Left renal cortex interstitium (tissue), 4 donors: ENCODE results near the gene NT5C3A. TPM values are rescaled to one million over a fixed set of nuclear protein-coding genes. Genes with fewer than 3 reads are reported as not detected.

Source experiments
- DNase-seq, 4 donors: peaks; one replicate each; pipeline ENCODE4 v3.0.0-alpha.2; 2013; ENCODE audit warnings: low read depth in 4 of 4, low spot score in 2 of 4, missing footprints in 1 of 4
- polyA plus RNA-seq, 4 donors: library from polyadenylated mRNA; unstranded; fragments of 120-200 nt; gene quantifications; one replicate each; pipeline ENCODE4 v1.2.1, GENCODE V29; 2013; ENCODE audit not compliant: insufficient read length in 4 of 4

NT5C3A gene
- polyA plus RNA-seq, 4 donors, result 31.6 to 45.3 (median 35.1) TPM

DNA sequence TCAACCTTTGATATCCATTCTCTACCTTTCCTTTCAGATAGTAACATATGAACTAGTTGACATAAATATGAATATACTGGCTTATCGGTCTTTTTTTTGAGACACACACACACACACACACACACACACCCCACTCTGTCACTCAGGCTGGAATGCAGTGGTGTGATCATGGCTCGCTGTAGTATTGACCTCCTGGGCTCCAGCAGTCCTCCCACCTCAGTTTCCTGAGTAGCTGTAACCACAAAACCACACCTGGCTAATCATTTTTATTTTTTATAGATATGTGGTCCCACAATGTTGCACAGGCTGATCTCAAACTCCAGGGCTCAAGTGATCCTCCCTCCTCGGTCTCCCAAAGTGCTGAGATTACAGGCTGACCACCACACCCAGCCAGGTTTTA is 14.2 kb upstream of the NT5C3A start:
- DNase-seq, result no peak

DNA sequence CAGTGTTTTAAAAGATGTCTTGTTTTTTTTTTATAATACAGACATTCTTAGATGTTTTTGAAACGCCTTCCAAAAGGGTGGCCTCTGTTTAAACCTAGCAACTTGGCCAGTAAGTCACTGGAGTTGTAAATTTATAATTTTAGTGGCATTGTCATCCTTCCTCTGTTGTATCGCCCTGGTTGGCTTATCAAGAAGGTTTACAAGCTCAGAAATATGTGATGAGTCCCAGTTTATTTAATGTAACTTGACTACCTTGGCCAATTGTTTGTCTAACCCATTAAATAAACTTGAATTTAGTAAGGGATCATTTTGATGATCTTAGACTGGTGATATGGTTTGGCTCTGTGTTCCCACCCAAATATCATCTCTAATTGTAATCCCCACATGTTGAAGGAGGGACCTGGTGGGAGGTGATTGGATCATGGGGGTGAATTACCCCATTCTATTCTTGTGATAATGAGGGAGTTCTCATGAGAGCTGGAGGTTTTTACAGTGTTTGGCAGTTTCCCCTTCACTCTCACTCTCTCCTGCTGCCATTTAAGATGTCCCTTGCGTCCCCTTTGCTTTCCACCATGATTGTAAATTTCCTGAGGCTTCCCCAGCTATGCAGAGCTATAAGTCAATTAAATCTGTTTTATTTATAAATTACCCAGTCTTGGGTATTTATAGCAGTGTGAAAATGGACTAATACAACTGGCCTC is 13.4 kb upstream of the NT5C3A start:
- no peak for DNase-seq

DNA sequence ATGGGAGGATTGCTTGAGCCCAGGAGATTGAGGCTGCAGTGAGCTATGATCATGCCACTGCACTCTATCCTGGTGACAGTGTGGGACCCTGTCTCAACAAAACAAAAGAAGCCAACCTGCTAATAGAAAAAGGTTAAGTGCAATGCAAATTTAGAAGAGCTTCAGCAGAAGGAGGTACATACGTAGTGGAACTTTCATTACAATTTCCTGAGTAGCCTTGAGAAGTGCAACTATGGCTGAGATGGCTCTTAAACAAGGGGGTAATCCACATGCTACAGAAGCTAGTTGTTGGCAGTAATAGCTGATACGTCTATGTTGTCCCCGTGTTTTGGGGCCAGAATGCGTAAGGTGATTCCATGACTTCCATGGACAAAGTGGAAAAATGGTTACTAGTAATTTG is 10.7 kb upstream of the NT5C3A start:
- DNase-seq, result no peak

DNA sequence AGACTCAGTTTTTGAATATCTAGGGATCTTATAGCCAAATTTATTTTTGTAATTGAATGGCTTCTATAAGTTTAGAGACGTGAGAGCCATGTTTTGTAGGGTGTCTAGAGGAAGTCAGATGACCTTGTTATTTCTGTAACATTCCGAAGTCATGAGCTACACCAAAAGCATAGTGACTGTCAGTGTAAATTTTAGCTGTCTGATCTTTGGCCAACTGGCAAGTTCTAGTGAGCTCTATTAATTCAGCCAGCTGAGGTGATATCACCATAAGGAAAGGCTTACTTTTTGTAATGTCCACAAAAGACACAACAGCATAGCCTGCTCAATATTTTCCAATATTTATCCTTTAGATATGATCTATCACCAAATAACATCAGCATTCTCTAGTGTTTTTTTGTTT is 9.9 kb upstream of the NT5C3A start:
- peak in 1 of 4 donors; percentile 46 for DNase-seq

DNA sequence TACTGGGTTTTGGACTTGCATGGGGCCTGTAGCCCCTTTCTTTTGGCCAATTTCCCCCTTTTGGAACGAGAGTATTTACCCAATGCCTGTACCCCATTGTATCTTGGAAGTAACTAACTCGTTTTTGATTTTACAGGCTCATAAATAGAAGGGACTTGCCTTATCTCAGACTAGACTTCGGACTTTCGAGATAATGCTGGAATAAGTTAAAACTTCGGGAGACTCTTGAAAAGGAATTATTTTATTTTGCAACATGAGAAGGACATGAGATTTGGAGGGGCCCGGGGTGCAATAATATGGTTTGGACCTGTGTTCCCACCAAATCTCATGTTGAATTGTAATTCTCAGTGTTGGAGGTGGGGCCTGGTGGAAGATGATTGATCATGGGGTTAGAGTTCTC is 8.3 kb upstream of the NT5C3A start:
- no peak for DNase-seq

DNA sequence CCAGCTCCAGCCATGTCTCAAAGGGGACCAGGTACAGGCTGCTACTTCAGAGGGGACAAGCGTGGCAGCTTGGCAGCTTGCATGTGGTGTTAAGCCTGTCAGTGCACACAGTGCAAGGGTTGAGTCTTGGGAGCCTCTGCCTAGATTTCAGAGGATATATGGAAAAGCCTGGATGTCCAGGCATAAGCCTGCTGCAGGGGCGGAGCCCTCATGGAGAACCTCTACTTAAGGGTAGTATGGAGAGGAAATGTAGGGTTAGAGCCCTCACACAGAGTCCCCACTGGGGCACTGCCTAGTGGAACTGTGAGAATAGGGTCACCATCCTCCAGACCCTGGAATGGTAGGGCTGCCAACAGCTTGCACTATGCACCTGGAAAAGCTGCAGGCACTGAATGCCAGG is 7.7 kb upstream of the NT5C3A start:
- DNase-seq, result no peak

DNA sequence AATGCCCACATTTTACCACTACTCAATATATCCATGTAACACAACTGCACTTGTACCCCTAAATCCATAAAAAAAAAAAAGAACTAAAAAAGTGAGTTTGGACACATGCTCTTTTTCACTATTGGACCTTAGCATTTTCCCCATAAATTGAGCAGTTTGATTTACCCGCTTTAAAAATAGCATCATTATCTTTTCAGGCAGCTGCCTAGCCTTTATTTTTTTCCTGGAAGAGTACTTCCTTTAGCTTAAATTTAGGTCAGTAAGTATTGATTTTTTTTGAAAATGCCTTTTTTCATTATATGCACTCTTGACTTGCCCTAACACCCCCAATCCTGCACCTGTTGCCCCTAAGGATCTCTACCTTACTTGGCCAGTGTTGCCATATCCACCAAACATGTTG is 5.3 kb upstream of the NT5C3A start:
- DNase-seq, result no peak

DNA sequence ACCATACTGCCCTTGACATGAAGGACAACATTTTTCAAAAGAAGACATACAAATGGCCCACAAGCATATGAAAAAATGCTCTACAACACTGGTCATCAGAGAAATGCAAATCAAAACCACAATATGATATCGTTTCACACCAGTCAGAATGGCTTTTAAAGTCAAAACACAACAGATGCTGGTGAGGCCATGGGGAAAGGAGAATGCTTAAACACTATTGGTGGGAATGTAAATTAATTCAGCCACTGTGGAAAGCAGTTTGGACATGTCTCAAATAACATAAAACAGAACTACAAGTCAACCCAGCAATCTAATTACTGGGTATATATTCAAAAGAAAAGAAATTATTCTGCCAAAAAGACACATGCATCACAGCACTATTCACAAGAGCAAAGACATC is 4.2 kb upstream of the NT5C3A start:
- no peak for DNase-seq

DNA sequence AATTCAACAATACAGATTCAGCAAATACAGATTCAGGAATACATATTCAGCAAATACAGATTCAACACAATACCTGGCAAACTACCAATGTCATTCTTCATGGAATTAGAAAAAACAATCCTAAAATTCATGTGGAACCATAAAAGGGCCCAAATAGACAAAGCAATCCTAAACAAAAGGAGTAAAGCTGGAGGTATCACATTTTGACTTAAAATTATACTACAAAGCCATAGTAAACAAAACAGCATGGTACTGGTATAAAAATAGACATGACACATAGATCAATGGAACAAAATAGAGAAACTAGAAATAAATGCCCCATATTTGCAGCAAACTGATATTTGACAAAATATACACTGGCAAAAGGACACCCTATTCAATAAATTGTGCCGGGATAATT is 3.4 kb upstream of the NT5C3A start:
- no peak for DNase-seq

DNA sequence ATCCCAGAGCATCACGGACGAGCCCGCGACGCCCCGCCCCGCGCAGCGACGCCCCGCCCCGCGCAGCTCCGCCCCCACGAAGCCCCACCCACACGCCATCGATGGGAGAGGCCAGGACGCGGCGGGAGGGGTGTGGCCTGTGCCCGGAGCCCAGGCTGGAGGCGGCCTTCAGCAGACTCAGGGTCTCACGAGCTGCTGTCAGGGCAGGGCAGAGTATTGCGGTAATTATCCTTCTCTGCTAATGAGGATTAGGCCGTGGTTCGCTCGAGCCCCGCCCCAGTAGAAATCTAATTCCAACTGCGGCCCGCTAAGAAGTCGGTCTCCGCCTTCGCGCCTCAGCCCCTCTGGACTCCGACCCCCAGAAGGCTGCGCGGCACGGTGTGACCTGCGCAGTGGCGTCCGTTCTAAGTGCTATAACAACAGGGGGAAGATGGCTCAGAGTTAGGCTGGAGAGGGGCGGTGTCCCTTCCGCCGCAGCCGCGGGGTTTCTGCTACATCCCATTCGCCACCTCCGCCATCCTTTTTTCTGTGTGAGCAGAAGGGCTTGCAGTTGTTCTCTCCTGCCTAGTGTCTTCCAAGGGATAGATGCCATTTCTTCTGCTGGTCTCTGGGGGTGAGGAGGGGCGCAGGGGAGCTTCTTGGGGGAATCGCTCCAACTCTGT is 337 bp upstream of the NT5C3A start:
- peak; percentile 88 to 97 (median 92) for DNase-seq

DNA sequence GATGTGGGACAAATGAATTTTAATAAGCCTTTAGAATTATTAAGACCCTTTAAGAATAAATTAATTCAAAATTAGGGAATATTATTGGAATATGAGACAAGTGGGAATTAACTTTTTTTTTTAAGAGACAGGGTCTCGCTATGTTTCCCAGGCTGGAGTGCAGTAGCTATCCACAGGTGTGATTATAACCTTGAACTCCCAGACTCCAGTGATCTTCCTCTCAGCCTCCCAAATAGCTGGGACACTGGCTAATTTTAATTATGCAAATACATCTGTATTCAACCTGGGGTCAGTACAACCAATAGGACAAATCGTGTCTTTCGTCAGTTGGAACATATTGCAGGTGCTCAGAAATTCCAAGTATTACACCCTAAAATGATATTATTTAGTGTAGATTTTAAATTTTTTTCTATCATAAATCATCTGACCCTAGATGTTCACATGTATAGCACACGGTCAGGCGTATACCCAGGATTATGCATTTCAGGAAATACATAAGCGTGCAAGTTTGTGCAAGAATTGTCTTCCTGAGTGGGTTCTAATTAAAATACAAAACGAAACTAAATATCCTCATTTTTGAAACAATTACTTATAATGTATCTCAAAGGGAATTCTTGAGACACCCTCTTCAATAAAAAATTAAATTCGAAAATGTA is 1.2 kb downstream of the NT5C3A start:
- no peak for DNase-seq

DNA sequence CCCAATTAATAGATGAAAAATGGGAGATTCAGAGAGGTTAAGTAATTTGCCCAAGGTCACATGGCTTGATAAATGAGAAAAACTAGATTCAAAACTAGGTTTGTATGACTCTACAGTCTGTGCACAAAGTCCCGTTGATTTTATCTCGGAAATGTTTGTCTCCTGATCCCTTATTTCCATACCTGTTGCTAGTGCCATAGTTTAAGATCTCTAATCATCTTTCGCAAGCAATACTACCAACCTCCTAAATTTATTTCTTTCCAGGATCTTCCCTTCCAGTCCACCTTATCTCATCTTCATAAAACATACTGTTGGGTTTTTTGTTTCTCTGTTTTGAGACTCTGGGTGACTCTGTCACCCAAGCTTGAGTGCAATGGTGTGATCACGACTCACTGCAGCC is 2.9 kb downstream of the NT5C3A start:
- no peak for DNase-seq

DNA sequence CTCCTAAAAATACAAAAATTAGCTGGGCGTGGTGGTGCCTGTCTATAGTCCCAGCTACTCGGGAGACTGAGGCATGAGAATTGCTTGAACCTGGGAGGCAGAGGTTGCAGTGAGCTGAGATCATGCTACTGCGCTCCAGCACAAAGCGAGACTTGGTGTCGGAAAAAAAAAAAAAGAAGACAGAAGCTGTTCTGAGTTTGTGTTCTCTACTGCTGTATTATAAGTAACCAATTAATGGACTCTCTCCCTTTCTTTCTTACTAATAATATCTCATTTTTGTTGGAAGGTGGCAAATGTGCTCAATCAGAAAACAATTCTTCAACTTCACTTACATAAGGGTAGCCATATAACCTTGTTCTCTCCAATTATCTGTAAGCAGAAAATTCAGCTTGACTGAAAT is 7.4 kb downstream of the NT5C3A start:
- DNase-seq, result no peak

DNA sequence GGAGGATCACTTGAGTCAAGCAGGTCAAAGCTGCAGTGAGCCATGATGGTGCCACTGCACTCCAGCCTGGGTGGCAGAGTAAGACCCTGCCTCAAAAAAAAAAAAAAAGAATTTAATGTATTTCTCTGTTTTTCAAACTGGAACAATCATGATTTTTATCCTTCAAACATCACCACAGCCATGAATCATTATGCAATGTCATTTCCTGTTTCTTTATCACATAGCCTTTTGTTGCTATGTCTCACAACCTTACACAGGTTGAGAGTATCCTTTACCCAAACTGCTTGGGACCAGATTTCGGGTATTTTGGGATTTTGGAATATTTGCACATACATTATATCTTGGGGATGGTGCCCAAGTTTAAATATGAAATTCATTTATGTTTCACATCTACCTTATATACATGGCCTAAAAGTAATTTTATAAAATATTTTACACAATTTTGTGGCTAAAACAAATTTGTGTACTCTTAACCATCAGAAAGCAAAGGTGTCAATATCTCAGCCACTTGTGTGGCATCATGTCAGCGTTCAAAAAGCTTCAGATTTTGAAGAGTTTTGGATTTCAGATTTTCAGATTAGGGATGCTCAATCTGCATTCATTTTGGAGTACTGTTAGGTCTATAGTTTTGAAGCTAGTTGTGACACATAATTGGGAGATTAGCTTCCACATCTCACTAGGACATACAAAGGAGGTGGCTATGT is 8.2 kb downstream of the NT5C3A start:
- no peak for DNase-seq

DNA sequence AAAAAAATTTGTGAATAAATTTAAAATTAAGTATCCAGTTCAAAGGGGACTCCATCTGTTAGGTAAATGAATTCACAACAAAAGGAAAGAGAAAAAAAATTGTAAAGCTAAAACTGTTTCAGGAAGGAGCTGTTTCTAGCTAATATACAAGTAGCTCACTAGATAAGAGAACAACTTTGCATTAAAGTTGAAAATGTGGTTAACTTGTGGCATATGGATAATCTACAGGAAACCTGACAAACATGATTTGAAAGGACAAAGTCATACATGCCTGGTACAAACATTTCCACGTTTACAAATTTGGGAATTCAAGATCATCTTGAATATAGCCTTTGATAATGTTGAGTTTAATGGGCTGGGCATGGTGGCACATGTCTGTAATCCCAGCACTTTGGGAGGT is 8.9 kb downstream of the NT5C3A start:
- no peak for DNase-seq

DNA sequence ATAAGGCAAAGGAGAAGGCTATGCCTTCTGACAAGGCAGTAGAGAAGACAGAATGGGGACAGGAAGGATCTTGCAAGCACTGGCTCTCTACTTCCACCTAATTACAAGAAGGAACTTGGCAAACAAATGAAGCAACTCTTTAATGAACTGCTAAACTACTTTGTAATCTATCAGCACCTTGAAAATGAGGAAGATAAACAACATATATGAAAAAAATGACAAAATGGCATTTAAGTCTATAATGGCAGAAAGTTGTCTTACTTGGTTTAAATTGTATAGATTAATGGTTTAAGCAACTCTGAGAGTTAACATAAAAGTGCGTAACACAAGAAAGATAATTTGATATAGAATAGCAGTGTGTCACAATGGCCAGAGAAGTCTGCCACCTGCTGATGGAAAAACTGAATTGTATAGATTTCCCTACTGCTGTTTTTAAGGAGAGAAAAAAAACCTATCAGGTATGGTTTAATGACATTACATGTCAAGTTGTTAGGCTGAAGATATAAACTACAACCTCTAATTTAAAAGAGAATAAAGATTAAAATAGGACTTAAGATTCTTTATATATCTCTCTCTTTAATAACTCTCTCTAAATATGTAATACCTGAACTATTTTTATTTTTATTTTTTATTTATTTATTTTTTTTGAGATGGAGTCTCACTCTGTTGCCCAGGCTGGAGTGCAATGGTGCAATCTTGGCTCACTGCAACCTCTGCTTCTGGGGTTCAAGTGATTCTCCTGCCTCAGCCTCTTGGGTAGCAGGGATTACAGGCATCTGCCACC is 11.8 kb downstream of the NT5C3A start:
- no peak for DNase-seq

DNA sequence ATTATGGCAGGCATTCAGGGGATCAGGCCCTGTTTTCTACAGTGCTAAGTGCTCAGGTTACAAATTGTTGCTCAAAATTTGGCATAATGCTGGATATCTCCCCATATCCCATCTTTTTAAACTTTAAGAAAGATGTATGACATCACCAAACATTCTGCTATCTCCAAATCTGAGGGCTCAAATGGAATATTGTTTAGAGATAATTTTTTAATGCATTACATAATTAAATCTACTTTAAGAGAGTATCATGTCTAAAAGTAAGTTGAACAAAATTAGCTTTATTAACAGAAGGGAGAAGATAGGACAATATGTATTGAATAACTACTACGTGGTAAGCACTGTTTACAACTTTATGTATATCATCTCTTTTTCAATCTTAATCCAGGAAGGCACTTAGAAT is 13.9 kb downstream of the NT5C3A start:
- DNase-seq, result no peak

DNA sequence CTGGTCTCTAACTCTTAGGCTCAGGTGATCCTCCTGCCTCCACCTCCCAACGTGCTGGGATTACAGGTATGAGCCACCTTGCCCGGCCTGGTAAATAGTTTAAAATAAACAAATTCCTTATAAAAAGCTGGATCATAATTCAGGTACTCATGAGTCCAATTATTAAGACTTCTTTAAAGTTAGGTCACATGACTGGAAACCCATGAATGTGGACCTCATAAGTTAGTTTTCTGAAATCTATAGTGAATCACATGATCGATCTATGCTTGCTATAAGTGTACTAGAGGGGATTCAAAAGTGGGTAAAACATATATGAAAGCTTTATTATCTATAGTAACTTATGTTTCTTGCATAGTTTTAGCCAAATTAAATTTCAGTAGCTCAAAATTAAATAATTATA is 14.3 kb downstream of the NT5C3A start:
- no peak for DNase-seq

DNA sequence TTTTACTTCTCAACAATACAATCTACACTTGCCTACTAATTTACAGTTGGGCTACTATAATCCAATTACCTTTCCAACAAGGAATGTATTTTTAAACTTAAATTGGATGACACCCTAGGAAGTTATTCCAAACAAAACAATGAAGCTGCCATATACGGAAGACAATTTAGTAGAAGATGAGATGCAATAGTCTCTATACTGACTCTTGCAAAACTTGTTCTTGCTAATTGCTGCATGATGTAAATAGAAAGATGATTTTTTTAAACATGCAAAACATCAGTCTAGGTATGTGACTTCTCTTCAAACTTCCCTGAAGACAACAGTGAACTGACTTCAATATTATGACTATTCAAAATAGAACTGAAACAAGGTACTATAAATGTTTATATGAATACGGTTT is 17.6 kb downstream of the NT5C3A start:
- no peak for DNase-seq

DNA sequence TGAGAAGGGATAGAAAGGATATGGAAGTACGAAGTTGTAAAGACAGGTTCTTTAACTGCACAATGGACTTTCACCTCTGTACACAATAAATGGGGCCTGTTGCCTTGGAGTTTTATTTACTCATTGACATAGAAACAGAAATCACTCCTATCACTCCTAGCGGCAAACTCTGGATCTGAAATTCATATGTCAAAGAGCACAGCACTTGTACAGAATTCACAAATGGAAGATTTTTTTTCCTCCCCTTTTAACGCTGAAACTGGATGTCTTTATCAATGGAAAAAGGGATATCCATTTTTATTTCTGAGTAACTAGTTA is 18.2 kb downstream of the NT5C3A start:
- no peak for DNase-seq
